GM18907 (cell line): ENCODE results near the gene RPS24.

Experiments used
- ATAC-seq: cut with Tn5 transposase; IDR thresholded peaks from one replicate; pipeline ENCODE4 v1.9.1; 2021; ENCODE audit warnings: mild to moderate bottlenecking, moderate library complexity; ENCODE audit not compliant: unreplicated experiment

Gene RPS24

DNA sequence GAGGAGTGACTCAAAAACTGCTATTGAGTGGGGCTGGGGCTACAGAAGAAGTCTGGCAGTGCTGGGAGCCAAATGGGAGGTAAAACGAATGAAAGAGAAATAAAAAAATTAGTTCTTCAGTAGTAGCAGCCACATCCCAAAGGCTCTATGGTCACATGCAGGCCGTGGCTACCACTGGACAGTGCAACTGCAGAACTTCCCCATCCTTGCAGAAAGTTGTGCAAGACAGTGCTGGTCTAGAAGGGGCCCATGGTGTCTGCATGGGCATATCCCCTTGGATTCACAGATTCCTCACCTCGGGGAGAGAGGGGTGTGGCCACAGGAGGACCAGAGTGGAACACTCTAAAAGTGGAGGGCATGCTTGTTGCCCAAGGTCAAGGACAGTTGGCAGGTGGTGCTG lies 47.6 kb downstream of the RPS24 start:
- ATAC-seq = no peak

DNA sequence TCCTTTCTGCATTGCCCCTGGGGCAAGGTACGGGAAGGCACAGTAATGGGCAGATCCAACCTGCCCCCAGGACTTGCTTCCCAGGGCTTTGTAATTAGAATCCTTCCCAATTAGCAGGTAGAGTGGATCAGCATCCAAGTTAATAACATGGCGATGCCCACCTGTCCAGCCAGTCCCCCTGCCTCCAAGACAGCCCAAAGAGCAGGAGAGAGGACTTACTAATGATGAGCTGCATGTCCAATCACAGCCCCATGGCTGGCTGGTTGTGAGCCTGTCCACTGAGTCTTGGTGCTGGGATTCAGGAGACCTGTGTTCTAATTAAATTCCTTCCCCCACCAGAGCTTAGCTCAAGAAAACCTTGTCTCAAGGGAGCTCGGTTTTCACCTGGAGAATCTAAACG lies 49.0 kb downstream of the RPS24 start:
- no peak for ATAC-seq
